H1 (cell line): ENCODE data around the gene CBFB. TPM values are rescaled to one million over a fixed set of nuclear protein-coding genes. Genes with fewer than 3 reads are reported as not detected.
A peak's percentile ranks its signal among the peaks of the same experiment; 100 is the strongest.

Experiments used
- CTCF ChIA-PET: fragments of 300-600 bp; sonication (Branson Sonifier 250); formaldehyde crosslinking; loops from one replicate; lab custom pipeline; 2021; ENCODE audit not compliant: partially characterized antibody; lab: Charles Lee
- POLR2A ChIA-PET: fragments of 300-600 bp; sonication (Branson Sonifier 250); formaldehyde crosslinking; loops from one replicate; lab custom pipeline; 2021; ENCODE audit warnings: inconsistent platforms; ENCODE audit not compliant: partially characterized antibody; lab: Charles Lee
- DNase-seq, 2 experiments: peaks; one replicate each; pipeline versions ENCODE4 v3.0.0 to v3.0.0-alpha.2; 2010 to 2022; ENCODE audit warnings: low spot score in 2 of 2, low read depth in 1 of 2, mixed read lengths in 1 of 2
- FAIRE-seq: peaks from 2 replicates; lab custom pipeline; 2011; peaks lifted over from hg19 to GRCh38; lab: Jason Lieb, UNC
- H2AFZ ChIP-seq: 2 replicates; pipeline ENCODE4 v1.8.1; 2012; ENCODE audit warnings: low read length, inconsistent platforms
- H2AK5ac ChIP-seq: 2 replicates; pipeline ENCODE4 v1.6.1; 2013; ENCODE audit warnings: low read depth, low read length
- H2BK120ac ChIP-seq: replicated peaks from 2 replicates; pipeline ENCODE3; 2013; ENCODE audit warnings: low read depth, low read length, inconsistent platforms
- H2BK12ac ChIP-seq: 2 replicates; pipeline ENCODE4 v1.6.1; 2013; ENCODE audit warnings: low read depth, low read length
- H2BK15ac ChIP-seq: 2 replicates; pipeline ENCODE4 v1.6.1; 2013; ENCODE audit warnings: low read length
- H2BK20ac ChIP-seq: 2 replicates; pipeline ENCODE4 v1.6.1; 2013; ENCODE audit warnings: low read length
- H2BK5ac ChIP-seq: 2 replicates; pipeline ENCODE4 v1.6.1; 2013; ENCODE audit warnings: low read depth, low read length
- H3K14ac ChIP-seq: 2 replicates; pipeline ENCODE4 v1.6.1; 2013; ENCODE audit warnings: inconsistent platforms; ENCODE audit not compliant: insufficient read length
- H3K18ac ChIP-seq: 2 replicates; pipeline ENCODE4 v1.6.1; 2013; ENCODE audit warnings: low read length; ENCODE audit errors: extremely low read depth
- H3K23ac ChIP-seq: 2 replicates; pipeline ENCODE4 v1.6.1; 2013; ENCODE audit warnings: inconsistent platforms; ENCODE audit not compliant: insufficient read length
- H3K23me2 ChIP-seq: 2 replicates; pipeline ENCODE4 v1.6.1; 2013; ENCODE audit warnings: low read depth, low read length
- H3K27ac ChIP-seq: 2 replicates; pipeline ENCODE4 v1.6.1; 2011; ENCODE audit warnings: low read depth, low read length, inconsistent platforms
- H3K27me3 ChIP-seq, 4 experiments: replicated peaks in 1 of 4; 1 replicate in 1 of 4; 2 replicates in 3 of 4; pipeline versions ENCODE4 v1.6.1 to v1.8.1; 2011 to 2013; ENCODE audit warnings: low read length in 3 of 4, mild to moderate bottlenecking in 3 of 4, inconsistent platforms in 2 of 4, mixed read lengths in 2 of 4, moderate library complexity in 1 of 4; ENCODE audit not compliant: control insufficient read depth in 3 of 4, insufficient read depth in 3 of 4; ENCODE audit errors: extremely low read depth in 1 of 4
- H3K36me3 ChIP-seq, 4 experiments: 2 replicates each; pipeline versions ENCODE4 v1.6.1 to v1.8.1; 2011 to 2013; ENCODE audit warnings: mild to moderate bottlenecking in 4 of 4, low read length in 3 of 4, moderate library complexity in 2 of 4, control low read depth in 1 of 4, inconsistent platforms in 1 of 4; ENCODE audit not compliant: insufficient read depth in 4 of 4, control insufficient read depth in 2 of 4
- H3K4ac ChIP-seq: replicated peaks from 2 replicates; pipeline ENCODE3; 2013; ENCODE audit warnings: low read length, low read depth, mixed read lengths, inconsistent platforms; ENCODE audit not compliant: insufficient read length
- H3K4me1 ChIP-seq, 4 experiments: replicated peaks in 1 of 4; 1 replicate in 1 of 4; 2 replicates in 3 of 4; pipeline versions ENCODE4 v1.6.1 to v1.8.1; 2011 to 2013; ENCODE audit warnings: low read length in 3 of 4, inconsistent platforms in 2 of 4, mixed read lengths in 1 of 4; ENCODE audit not compliant: insufficient read depth in 4 of 4, control insufficient read depth in 3 of 4
- H3K4me2 ChIP-seq, 2 experiments: 2 replicates each; pipeline versions ENCODE4 v1.6.1 to v1.8.1; 2011 to 2013; ENCODE audit warnings: low read depth in 2 of 2, low read length in 2 of 2, control low read depth in 1 of 2, inconsistent platforms in 1 of 2, mild to moderate bottlenecking in 1 of 2; ENCODE audit not compliant: insufficient read depth in 1 of 2
- H3K4me3 ChIP-seq, 4 experiments: fragments of 200-600, 300-600 bp in 1 of 4; sonication (generic), shearing (Covaris generic), sonication (Bioruptor Twin) in 1 of 4; 2 replicates each; pipeline versions ENCODE4 v1.5.1 to v1.8.1; 2011 to 2016; ENCODE audit warnings: low read length in 4 of 4, low read depth in 3 of 4, control low read depth in 2 of 4, inconsistent platforms in 2 of 4, mild to moderate bottlenecking in 2 of 4, mixed read lengths in 1 of 4, moderate library complexity in 1 of 4; ENCODE audit not compliant: insufficient read depth in 2 of 4; ENCODE audit errors: extremely low read depth in 1 of 4
- H3K56ac ChIP-seq: replicated peaks from 2 replicates; pipeline ENCODE3; 2013; ENCODE audit warnings: low read depth, mild to moderate bottlenecking, mixed read lengths, low read length, inconsistent platforms; ENCODE audit not compliant: insufficient read length
- H3K79me1 ChIP-seq: 2 replicates; pipeline ENCODE4 v1.6.1; 2013; ENCODE audit warnings: low read depth, low read length, control low read depth
- H3K79me2 ChIP-seq, 2 experiments: 2 replicates each; pipeline versions ENCODE4 v1.6.1 to v1.8.1; 2012 to 2013; ENCODE audit warnings: low read length in 2 of 2, mild to moderate bottlenecking in 2 of 2, inconsistent platforms in 1 of 2; ENCODE audit not compliant: insufficient read depth in 2 of 2, control insufficient read depth in 1 of 2
- H3K9ac ChIP-seq, 4 experiments: replicated peaks in 1 of 4; 1 replicate in 1 of 4; 2 replicates in 3 of 4; pipeline versions ENCODE4 v1.6.1 to v1.8.1; 2011 to 2013; ENCODE audit warnings: low read depth in 3 of 4, low read length in 3 of 4, control low read depth in 2 of 4, mild to moderate bottlenecking in 2 of 4, moderate library complexity in 2 of 4, inconsistent platforms in 1 of 4; ENCODE audit errors: extremely low read depth in 1 of 4
- H3K9me3 ChIP-seq, 2 experiments: 2 replicates each; pipeline versions ENCODE4 v1.6.1 to v1.8.1; 2012 to 2013; ENCODE audit warnings: mild to moderate bottlenecking in 2 of 2, moderate library complexity in 2 of 2, control low read depth in 1 of 2, inconsistent platforms in 1 of 2, low read depth in 1 of 2, low read length in 1 of 2, mixed read lengths in 1 of 2; ENCODE audit not compliant: insufficient read depth in 2 of 2
- H4K20me1 ChIP-seq, 2 experiments: replicated peaks in 1 of 2; 2 replicates each; pipeline versions ENCODE3 to v1.8.1; 2011 to 2013; ENCODE audit warnings: inconsistent platforms in 2 of 2, low read length in 2 of 2, mild to moderate bottlenecking in 1 of 2; ENCODE audit not compliant: insufficient read depth in 2 of 2, control insufficient read depth in 1 of 2
- H4K5ac ChIP-seq: 2 replicates; pipeline ENCODE4 v1.6.1; 2013; ENCODE audit warnings: low read length, low read depth, mixed read lengths, inconsistent platforms; ENCODE audit not compliant: insufficient read length
- H4K8ac ChIP-seq: 2 replicates; pipeline ENCODE4 v1.8.0; 2013; ENCODE audit warnings: mild to moderate bottlenecking, moderate library complexity, low read length, inconsistent platforms; ENCODE audit not compliant: insufficient read depth; ENCODE audit errors: extremely low read depth
- H4K91ac ChIP-seq: replicated peaks from 2 replicates; pipeline ENCODE3; 2013; ENCODE audit warnings: low read length, mixed read lengths, inconsistent platforms; ENCODE audit not compliant: insufficient read length
- ASH2L ChIP-seq: fragments of 200-600, 300-600 bp; sonication (generic); IDR thresholded peaks from one replicate; pipeline ENCODE4 v1.7.1; 2017; ENCODE audit warnings: low read length
- JUND ChIP-seq: IDR thresholded peaks from 2 replicates; pipeline ENCODE4 v1.6.1; 2011; ENCODE audit warnings: mild to moderate bottlenecking, improper control_type of control experiment, low read length
- KDM5A ChIP-seq: fragments of 200-600 bp; IDR thresholded peaks from 2 replicates; pipeline ENCODE4 v1.7.1; 2012; ENCODE audit warnings: mild to moderate bottlenecking, low read length, inconsistent platforms, mixed read lengths
- RAD21 ChIP-seq, 2 experiments: IDR thresholded peaks in 1 of 2; conservative IDR thresholded peaks in 1 of 2; 2 replicates each; pipeline ENCODE4 v1.6.1; 2011; ENCODE audit warnings: low read depth in 2 of 2, low read length in 2 of 2, improper control_type of control experiment in 1 of 2, inconsistent platforms in 1 of 2, mild to moderate bottlenecking in 1 of 2, moderate library complexity in 1 of 2
- YY1 ChIP-seq: IDR thresholded peaks from 2 replicates; pipeline ENCODE4 v1.6.1; 2011; ENCODE audit warnings: low read depth, mild to moderate bottlenecking, low read length
- WGBS, 2 experiments: shearing (Covaris generic) in 1 of 2; methylation state at CpG; one replicate each; pipeline versions ENCODE4 v1.1.6 to v1.1.7; 2013 to 2015; ENCODE audit warnings: low lambda C conversion rate in 2 of 2, mixed read lengths in 2 of 2, inconsistent platforms in 1 of 2, low coverage in 1 of 2, missing lambda C conversion rate in 1 of 2; ENCODE audit not compliant: insufficient replicate concordance in 2 of 2, insufficient coverage in 1 of 2, insufficient read length in 1 of 2; ENCODE audit errors: extremely low coverage in 1 of 2, missing lambda C conversion rate in 1 of 2; 5-methylcytosine and 5-hydroxymethylcytosine counted together
- polyA plus RNA-seq, 7 experiments: library from polyadenylated mRNA; depleted of rRNA in 3 of 7; stranded (reverse) in 5 of 7; unstranded in 2 of 7; fragments of >200 nt in 5 of 7; fragments of 200-250 nt in 2 of 7; gene quantifications; 1 replicate in 5 of 7; 2 replicates in 1 of 7; 4 replicates in 1 of 7; pipeline versions ENCODE4 v1.2.1 to v1.2.3, GENCODE V29; 2011 to 2013; ENCODE audit warnings: missing spikeins in 2 of 7, mixed read lengths in 2 of 7
- total RNA-seq: library from RNA; stranded (reverse); fragmentation: NEBNext Ultra II Directional; extraction: Animal tissue kit (Norgen Biotek cat#: 25700); gene quantifications from 2 replicates; pipeline ENCODE4 v1.2.1, GENCODE V29; 2021

CBFB gene
- total and polyA plus RNA-seq, 2 of the 8 experiments (the other 6 are each of a cell fraction or from before 2014, with no cell fraction given) = 11.5 to 31.6 TPM

DNA sequence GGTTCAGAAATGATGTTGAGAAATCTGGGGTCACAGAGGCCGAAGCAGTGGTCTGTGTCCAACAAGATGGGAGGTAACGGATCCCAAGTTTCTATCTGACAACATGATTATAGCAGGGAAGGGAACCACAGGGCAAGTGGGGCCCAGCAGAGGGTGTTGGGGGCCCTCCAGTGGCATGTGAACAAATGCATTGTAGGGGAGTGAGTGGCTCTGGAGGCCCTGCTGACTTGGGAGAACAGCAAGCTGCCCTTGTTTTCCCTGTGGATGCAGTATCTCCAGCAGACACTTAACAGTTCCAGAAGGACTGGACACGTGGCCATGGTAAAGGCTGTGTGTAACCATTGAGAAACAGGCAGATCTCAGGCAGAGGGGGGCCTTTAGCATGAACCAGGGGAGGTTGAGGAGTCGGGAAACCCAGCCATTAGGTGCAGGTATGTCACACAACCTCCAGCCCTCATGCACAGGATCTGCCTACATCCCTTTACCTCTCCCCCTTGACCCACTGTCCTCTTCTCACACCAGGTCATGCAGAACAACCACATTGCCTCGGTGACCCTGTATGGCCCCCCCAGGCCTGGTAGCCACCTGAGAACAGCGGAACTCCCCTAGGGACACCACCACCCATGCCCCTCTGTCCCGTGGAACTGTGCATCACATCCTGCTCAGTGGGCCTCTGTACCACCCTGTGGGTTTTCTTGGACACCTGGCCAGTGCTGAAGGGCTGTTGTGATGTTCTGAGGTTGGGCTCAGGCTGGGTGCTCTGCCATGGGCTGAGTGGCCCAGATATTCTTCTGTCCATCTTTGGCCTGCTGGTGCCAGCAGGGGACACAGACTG lies 117.8 kb downstream of the CBFB start:
- Histone ChIP-seq H3K9ac (no peak overlapping the region), H3K27ac (no peak overlapping the region), H3K14ac (no peak overlapping the region), H2AK5ac (no peak overlapping the region), H3K18ac (no peak overlapping the region), H3K79me1 (no peaks in the 10 kb centered on the region), H2BK15ac (no peak overlapping the region), H3K79me2 (no peaks in the 10 kb centered on the region), H3K23me2 (peaks cover 13% of the 10 kb centered on the region; the same call in 1 of the 2 replicates), H2BK20ac (no peak overlapping the region), H3K56ac (no peak overlapping the region), H4K8ac (no peak overlapping the region), H3K23ac (no peak overlapping the region), H4K20me1 (peaks cover 3 to 20% of the 10 kb centered on the region in 2 experiments), H4K91ac (no peak overlapping the region), H3K4me2 (no peak overlapping the region), H3K36me3 (peaks cover 11 to 35% (median 26%) of the 10 kb centered on the region in 4 experiments; a peak in 6 of 8 replicates), H2BK12ac (no peak overlapping the region), H2AFZ (no peak overlapping the region), H2BK5ac (no peak overlapping the region), H3K9me3 (no peaks in the 10 kb centered on the region; a peak in 1 of 4 replicates), H3K4ac (no peak overlapping the region), H3K4me1 (peaks cover 0 to 10% (median 8%) of the 10 kb centered on the region in 4 experiments; a peak in 5 of 7 replicates), H3K4me3 (no peak overlapping the region), H2BK120ac (no peak overlapping the region), H4K5ac (no peak overlapping the region), H3K27me3 (peaks cover 3 to 16% (median 8%) of the 10 kb centered on the region in 4 experiments)
- ChIA-PET CTCF (interaction anchor here (0.6 to 3.1 kb wide), 4 partner anchors 8 to 129 kb away, joined by 3 to 12 read pairs (median 4); no protein-coding TSS in a partner anchor), POLR2A (no interaction called here)
- DNase-seq (no peak), FAIRE-seq (no peak)
- TF ChIP-seq YY1 (no peak), KDM5A (no peak), JUND (no peak), RAD21 (IDR thresholded peaks at IDR 0.05 in 1 of 2, conservative IDR thresholded peaks at IDR 0.05 in 1 of 2; ENCODE audit: low read depth in 2 of 2, low read length in 2 of 2) (0 out of 4 replicates have a peak, but pooled peaks of 1 of the 2 experiments have one; percentile 12), ASH2L (no peak)
- WGBS, 2 experiments = 92% methylated on average over 7 of the region's 7 CpGs; no CpG with 5 or more reads in 1 of the 2 experiments
